ENCODE measurements around the gene ST7L.
"Not testable (repeated sequence)": the region's sequence is repeated elsewhere in the genome, so short reads cannot be mapped to it uniquely, and the experiment has no call there.

The ST7L gene, protein sequence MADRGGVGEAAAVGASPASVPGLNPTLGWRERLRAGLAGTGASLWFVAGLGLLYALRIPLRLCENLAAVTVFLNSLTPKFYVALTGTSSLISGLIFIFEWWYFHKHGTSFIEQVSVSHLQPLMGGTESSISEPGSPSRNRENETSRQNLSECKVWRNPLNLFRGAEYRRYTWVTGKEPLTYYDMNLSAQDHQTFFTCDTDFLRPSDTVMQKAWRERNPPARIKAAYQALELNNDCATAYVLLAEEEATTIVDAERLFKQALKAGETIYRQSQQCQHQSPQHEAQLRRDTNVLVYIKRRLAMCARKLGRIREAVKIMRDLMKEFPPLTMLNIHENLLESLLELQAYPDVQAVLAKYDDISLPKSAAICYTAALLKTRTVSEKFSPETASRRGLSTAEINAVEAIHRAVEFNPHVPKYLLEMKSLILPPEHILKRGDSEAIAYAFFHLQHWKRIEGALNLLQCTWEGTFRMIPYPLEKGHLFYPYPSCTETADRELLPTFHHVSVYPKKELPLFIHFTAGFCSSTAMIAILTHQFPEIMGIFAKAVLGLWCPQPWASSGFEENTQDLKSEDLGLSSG

DNA sequence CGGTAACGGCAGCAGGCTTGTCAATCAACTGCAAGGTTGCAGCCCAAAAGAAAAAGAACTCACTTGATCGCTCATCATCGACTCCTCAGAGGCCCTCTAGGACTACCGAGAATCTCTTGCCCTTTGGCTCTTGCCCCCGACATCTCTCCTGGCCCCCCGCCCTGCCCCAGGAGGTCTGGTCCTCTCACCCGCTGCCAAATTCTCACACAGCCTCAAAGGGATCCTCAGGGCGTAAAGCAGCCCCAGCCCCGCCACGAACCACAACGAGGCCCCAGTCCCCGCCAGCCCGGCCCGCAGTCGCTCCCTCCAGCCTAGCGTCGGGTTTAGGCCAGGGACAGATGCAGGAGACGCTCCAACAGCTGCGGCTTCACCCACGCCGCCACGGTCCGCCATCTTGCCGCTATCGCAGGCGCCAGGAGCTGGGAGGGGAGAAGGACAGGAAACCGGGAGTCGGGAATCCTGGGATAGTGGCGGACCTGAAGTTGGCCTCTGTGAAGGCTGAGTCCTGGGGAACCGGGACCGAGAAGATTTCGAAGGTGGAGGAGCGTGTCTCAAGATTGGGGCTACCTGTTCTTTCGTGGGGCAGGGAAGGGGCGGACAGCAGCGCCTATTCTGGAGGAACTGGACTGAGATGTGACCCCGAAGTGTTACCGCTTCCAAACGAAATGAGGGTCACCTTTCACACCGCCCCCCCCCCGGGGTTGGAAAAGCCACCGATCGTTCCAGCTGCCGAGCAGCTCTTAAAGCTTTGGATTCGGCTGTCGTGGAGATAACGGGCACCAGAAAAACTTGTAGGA lies at the start of gene ST7L:
Gene ST7L (minus strand): TSS at position 421 of the 797 bp plus-strand sequence. CDS start 28 bp downstream, at position 393.
- no peak for DNase-seq

DNA sequence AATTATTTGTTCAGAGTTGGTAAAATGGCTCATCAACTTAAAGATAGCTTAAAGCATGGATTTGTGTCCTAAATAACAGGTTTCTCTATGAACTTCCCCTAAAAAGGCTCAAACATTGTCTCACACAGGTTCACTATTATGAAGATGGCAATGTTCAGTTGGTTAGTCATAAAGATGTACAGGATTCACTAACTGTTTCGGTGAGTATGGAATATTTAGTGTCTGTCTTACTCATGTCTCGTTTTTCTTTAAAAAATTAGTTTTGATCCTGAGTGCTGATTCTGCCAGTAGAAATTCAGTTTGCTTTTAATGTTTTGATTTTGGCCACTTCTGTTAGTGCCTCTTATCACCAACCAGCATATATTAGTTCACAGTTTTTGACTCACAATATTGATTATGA lies 48.0 kb upstream of the ST7L start:
- no peak for DNase-seq

DNA sequence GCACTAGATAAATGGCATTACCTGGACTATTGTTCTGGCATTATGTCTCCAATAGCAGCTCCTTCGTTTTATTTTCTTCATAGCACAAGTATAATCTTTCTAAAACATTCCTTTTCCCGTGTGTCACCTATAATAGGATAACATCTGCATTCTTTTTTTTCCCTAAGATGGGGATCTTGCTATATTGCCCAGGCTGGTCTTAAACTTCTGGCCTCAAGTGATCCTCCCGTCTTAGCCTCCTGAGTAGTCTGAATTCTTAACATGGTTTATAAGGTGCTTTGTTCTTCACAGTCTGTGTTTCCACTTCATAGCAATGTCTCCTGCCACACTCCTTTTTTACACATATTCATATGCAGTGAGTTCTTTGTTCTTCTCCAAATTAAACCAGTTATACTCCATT lies 46.9 kb upstream of the ST7L start:
- DNase-seq, result no peak

DNA sequence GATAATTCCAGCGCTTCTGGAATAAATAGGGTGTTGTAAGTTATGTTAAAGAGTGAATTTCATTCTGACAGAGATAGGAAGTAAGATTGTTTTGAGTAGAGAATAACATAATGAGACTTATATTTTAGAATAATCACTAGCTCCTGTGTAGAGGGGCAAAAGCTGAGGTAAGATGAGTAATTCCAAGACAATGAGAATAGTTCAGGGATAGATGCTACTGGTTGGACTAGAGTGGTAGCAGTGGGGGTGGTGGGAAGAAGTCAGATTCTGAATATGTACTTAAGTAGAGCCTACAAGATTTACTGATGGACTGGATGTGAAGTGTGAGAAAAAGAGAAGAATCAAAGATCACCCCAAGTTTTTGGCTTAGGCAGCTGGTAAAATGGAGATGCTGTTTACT lies 32.3 kb upstream of the ST7L start:
- no peak for DNase-seq

DNA sequence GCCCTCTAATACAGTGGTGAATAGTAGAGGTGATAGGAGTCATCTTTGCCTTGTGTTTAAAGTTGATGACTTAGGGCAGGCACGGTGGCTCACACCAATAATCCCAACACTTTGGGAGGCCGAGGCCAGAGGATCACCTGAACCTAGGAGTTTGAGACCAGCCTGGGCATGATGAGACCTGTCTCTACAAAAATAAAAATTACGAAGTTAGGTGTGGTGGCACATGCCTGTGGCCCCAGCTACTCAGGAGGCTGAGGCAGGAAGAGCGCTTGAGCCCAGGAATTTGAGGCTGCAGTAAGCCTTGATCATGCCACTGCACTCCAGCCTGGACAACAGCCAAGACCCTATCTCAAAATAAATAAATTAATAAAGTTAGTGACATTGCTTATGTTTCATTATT lies 27.3 kb upstream of the ST7L start:
- DNase-seq, result no peak

DNA sequence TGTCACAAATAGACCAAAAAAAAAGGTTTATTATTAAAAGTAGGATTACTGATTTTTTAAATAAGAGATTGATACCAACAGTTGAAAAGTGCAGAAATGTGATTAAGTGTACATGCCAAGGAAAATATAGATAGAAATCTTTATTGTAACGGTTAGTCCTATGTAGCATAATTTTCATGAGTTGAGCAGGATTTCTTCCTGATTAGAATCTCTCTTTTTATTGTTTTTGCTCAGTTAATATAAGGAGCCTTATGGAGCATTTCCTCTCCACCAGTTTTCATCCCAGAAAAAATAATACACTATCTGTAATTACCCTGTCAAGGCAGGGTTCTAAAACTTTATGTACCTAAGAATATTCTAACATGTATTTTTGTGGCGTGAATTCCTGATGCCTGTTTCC lies 24.1 kb upstream of the ST7L start:
- no peak for DNase-seq

DNA sequence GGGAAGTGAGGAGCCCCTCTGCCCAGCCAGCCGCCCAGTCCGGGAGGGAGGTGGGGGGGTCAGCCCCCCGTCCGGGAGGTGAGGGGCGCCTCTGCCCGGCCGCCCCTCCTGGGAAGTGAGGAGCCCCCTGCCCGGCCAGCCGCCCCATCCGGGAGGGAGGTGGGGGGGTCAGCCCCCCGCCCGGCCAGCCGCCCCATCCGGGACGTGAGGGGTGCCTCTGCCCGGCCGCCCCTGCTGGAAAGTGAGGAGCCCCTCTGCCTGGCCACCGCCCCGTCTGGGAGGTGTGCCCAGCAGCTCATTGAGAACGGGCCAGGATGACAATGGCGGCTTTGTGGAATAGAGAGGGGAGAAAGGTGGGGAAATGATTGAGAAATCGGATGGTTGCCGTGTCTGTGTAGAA lies 21.5 kb upstream of the ST7L start:
- not testable (repeated sequence) for DNase-seq

DNA sequence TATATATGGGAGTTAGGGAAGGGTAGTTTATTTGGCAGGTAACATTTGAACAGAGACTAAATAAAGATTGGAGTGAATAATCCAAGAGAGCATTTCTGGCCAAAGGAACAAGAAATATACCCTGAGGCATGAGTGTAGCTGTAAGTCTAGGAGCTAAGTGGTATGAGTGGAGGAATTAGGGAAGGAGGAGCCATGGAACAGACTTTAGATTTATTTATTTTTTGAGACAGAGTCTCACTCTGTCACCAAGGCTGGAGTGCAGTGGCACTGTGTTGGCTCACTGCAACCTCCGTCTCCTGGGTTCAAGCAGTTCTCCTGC lies 19.1 kb upstream of the ST7L start:
- no peak for DNase-seq

DNA sequence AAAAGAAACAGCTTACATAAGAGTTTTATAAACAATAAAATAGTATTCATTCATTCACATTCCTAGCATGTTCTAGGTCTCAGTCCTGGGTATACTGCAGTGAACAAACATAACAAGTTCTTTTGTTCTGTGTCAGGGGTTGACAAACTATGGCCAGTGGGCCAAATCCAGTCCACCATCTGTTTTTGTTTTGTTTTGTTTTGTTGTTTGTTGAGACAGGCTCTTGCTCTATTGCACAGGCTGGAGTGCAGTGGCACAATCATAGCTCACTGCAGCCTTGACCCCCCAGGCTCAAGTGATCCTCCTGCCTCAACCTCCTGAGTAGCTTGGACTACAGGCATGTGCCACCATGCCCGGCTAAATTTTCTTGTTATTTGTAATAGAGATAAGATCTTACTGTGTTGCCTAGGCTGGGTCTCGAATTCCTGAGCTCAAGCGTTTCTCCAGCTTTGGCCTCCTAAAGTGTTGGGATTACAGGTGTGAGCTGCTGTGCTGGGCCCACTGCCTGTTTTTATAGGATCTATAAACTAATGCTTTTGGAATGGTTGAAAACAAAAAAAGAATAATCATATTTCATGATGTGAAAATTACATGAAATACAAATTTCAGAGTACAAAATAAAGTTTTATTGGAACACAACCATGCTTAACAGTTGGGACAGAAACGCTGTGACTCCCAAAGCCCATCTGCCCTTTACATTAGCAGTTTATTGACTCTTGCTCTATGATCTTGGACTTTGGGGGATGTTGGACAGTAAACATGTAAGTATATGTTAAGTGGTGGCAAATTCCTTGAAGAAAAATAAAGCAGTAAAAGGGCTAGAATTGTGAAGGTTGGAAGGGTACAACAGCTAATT lies 18.5 kb upstream of the ST7L start:
- no peak for DNase-seq

DNA sequence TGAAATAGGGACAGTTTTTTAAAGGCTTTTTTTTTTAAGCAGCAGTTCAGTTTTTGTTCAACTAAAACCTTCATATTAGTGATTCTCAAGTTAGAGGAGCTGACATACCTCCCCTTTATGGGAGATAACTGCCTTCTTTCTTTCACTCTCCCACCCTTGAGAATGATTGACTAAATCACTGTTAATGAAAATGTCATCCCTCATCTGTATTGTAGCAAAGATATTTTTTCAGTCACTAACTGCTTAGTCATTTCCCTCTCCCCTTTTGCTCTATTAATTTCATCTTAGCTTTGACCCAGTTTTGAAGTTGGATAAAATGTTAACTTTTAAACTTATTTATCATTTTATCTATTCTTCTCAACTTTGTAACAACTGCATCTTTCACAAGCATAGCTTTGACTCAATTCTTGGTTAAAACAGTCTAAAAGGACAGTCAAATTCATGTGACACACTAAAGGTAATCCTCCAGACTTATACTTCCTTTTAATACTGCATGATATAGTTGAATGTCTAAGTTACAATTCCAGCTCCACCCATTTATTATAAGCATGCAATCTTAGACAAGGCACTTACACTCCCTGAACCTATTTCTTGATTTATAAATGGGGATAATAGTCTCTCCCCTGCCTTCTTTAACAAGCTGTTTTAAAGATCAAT lies 17.8 kb upstream of the ST7L start:
- no peak for DNase-seq

DNA sequence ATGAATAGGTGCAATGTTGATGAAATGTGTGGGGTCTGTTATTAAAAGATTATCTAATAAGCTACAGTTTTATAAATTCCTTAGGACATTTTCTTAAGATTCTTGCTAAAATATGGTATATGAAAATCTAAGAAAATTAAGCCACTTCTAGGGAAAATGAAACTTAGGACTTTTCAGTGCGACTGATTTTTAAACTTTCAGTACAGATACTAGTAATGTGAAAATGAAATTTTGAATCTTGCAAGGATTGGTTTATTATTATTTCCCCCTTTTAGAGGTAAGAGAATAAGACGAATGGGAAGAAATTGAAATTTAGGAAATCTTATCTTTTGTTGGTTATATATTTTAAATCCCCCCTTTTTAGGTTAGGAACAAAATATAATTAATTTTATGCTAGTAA lies 17.1 kb upstream of the ST7L start:
- DNase-seq, result no peak

DNA sequence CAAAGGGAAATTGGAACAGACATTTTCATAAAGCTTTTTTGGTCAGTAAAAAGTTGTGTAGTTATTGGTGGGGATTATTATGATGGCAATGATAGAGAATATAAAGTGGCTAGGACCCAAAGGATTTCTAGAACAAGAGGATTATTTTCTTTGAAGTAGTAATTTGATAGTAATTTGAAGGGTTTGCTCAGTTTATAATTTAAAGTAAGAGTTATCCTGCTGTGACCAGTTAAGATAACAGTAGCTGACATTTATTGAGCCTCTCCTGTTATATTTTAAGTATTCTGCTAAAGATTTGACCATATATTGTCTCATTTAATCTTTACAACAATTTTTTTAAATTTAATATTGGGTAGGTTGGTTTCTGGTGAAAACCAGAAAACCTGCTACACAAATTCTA lies 15.4 kb upstream of the ST7L start:
- no peak for DNase-seq

DNA sequence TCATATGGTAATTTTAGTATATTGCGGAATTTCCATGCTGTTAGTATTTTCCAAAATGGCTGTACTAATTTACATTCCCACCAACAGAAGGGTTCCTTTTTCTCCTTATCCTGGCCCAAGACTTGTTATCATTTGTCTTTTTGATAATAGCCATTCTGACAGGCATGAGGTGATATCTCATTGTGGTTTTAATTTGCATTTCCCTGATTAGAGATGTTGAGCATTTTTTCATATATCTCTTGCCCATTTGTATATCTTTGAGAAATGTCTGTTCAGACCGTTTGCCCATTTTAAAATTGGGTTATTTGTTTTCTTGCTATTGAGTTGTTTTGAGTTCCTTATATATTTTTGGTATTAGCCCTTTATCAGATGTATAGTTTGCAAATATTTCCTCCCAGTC lies 14.7 kb upstream of the ST7L start:
- no peak for DNase-seq

DNA sequence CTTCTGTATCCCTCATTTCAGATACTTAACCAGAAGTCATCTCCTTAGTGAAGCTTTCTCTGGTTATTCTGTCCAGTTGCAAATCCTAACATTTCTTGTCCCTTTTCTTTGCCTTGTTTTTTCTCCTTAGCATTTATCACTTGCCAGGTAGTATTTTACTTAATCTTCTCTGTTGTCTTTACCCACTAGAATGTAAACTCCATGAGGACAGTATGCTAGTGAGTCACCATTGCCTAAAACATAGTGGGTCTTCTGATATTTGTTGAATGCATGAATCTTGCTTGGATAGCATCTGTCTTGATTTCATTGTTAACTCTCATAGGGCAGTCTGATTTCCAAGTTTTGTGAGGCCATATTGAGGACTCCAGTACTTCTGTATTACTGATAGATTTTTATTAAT lies 10.3 kb upstream of the ST7L start:
- DNase-seq, result no peak

DNA sequence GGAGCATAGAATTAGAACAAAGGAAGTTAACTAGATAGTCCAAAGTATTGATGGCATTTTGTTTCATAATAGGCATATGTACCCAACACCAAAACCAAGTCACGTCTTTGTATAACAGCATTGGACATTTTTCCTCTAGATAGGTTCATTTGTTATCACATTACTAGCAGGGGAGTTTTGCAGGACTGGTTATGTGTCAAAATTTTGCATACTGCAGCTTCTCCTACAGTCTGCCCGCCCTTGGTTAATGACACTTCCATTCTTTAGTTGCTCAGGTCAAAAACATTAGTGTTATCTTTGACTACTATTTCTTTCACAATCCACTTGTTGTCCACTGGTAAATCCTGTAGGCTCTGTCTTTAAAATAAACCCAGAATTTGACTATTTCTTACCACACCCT lies 9.6 kb upstream of the ST7L start:
- no peak for DNase-seq

DNA sequence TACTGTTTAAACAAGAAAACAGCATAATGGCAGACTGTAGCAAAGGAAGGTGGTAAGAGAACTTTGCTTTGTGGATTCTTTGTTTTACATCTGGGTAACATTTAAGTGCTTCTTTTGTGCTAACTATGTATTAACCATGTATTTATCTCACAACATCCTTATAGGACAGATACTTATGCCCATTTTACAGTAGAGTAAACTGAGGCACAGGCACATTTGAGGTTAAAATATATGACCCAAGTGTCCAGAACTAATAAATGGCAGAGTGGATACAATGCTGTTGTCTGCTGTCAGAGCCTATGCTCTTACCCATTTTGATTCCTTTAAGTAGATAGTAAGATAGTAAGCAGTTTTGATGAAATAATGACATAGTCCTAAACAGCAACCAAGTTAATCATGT lies 7.9 kb upstream of the ST7L start:
- no peak for DNase-seq

DNA sequence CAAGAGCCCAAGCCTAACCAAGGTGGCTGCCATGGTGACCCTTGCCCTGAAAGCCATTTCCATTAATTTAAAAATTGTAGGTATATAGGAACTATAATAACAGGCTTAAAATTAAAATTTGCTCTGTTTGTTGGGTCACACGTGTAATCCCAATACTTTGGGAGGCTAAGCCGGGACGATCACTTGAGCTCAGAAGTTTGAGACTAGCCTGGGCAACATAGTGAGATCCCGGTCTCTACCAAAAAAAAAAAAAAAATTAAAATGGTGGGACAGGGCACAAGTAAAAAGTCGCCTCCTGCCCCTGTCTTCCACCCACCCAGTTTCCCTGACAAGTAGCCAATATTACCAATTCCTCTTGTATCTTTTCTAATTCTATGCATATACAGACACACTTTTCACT lies 7.3 kb upstream of the ST7L start:
- no peak for DNase-seq

DNA sequence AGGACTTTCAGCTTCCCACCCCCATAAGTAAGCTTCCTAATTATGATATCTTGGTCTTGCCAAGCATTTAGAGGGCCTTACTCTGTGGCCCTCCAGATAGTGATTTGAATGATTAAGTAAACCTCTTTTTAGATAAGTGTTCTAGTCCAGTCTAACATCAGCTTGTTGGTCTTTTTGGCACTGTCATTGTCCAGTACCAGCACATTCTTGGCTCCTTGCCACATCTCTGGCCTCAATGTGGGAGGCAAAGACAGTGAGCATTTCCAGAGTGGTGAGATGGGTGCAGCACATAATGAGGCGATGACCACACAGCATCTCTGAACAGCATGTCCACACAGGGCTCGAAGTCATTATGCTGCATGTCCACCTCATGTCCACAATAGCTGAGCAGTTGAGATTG lies 6.8 kb upstream of the ST7L start:
- no peak for DNase-seq

DNA sequence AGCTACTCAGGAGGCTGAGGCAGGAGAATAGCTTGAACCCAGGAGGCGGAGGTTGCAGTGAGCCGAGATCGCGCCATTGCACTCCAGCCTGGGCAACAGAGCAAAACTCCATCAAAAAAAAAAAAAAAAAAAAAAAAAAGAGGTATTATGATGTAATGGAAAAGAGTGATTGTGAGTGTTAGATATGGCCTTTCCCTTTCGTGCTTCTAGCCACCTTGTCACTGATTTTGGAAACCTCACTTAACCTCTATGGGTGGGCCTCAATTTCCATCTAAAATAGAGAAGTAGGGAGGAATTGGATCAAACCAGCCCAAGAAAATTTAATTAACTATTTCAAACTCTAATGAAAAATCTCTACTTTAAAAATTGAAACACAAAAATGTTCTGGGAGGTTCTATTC lies 5.6 kb upstream of the ST7L start:
- not testable (repeated sequence) for DNase-seq

DNA sequence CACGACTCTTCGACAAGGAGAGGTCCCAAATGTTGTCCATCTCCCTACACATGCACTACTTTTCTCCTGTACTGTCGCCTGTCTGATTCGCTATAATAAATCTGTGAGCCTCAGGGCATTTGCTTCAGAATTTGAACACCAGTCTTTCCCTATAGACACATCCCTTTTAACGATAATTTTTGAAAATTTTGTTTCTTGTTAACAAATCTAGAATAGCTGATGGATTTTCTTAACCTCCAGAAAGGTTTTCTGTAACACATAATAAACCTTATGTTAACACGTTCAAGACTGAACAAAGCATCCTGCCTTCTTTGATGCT lies 1.4 kb upstream of the ST7L start:
- DNase-seq, result no peak

DNA sequence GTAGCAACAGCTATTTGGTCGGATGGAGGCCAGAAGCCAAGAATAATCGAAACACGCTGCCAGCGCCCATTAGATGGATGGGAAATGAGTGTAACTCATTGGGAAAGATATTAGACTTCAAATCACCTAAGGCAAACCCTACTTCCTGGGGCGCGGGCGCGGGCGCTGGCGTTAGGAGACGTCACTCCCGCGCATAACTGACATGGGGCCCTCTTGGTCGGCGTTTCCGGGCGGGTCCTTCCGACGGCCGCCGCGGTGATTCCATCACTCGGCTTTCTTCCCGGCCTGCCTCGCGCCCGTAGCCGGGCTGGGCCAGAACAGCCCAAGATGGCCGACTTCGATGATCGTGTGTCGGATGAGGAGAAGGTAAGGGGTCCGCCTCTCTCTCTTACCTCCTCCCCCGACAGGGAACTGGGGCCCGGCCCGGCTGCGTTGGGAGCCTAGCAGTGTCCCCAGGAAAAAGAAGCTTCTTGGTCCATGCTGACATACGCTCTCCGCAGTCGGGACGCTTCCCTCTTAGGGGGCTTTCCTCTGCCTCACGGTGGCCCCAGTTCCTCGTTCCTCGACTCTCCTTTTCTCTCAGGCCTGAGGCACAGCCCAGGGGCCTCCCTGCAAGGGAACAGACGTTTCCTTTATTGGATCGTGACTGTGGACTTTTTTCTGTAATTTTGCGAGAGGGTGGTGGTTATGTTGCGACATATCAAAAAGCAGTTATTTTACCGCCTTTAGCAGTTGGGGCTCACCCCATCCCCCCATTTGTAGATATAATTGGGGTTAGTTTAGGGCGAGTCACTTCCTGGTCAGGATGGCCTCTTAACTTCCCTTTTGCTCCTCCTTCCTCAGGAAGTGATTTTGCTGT lies 806 bp upstream of the ST7L start, which contains the start of gene CAPZA1:
Gene CAPZA1 (plus strand): TSS at position 315 of the 859 bp plus-strand sequence. CDS start 13 bp downstream, at position 328.
- peak; percentile 86 for DNase-seq

Data from SIG-M5 (cell line).